CD4-positive, alpha-beta T cell treated with Interleukin-17A for 1 hour (primary cell): ENCODE results near the gene SRRM4.

ENCODE experiments used
- DNase-seq: peaks from one replicate; pipeline ENCODE4 v3.0.0-alpha.2; 2020

Gene SRRM4

DNA sequence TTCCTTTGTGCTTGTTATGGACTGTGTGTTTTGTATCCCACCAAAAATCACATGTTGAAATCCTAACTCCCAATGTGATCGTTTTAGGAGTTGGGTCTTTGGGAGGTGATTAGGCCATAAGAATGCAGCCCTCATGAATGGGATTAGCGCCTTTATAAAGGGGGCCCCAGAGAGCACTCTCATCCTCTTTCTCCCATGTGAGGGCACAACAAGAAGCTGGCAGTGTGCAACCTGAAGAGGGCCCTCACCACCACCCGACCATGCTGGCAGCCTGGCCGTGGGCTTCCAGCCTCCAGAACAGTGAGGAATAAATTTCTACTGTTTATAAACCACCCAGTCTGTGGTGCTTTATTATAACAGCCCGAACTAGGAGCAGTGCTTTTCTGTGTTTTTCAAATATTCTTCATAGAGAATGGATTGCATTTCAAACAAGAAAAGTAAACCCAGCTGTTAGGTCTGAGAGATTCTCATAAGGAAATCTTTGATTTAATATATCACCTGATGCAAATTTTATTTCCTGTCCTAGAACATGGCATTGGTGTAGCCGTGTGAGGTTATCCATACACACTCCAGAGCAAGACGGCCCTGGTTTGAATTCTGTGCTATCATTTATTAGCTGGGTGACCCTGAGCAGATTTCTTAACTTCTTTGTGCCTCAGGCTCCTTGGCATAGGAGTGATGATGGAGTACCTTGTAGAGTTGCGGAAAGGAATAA, 225.2 kb downstream of the SRRM4 start:
- DNase-seq, result no peak

DNA sequence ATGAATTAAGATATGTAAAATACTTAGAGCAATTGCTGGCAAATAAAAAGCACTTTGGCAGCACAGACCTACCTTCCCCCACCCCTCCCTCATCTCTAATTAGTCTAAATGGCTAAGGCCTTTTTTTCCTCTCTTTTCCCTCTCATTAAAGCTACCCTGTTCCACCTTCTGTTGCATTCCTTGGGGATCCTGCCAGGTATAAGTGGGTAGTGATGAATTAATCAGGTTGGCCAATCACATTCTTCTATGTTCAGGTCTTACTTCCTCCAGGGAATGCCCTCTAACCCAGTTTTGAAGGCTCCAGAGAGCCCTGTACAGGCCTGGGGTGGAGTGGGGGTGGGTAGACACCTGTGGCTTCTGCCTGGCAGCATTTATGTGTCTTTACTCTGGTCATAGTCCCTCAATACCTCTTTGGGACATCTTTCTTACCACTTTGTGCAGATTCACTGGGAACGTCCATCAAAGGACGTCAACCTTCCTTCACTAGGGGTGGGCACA, 225.8 kb downstream of the SRRM4 start:
- no peak for DNase-seq

DNA sequence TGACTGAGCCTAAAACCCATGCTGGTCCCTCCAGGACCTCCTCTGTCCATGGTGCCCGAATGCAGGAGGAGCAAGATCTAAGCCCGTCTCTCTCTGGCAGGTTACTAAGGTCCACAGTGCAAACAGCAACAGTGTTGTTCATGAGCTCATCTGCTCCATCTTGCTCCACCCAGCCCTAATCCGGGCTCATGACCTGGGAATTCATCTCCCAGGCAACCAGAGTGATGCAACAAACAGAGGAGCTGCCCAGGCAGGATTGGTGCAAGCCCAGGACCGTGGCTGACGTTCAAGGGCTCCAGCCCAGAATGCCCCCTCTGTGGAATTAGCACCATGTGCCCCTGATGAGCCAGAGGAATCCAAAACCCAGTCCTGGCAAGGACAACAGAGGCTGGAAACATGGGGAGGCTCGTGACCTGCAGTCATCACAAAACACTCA, 227.3 kb downstream of the SRRM4 start:
- no peak for DNase-seq

DNA sequence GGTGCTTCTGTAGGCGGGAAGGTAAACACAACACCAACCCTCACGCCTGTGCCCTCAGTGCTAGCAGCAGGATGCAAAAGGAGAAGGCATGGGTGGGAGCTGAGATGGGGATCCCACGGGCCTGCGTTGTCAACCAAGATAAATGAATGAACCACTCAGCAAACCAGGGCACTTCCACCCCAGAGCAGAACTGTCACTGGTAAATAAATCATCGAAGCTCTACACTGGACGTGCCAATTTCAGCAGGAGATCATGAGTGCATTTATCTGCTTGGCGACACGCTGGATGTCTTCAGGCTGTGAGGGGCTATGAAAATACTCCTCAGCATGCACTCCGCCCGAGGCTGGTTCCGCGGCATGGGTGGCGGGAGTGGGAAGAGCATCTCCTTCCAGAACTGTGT, 230.5 kb downstream of the SRRM4 start:
- DNase-seq, result no peak
